Stimulated activated CD4-positive, alpha-beta T cell treated with anti-CD3 and anti-CD28 coated beads, Interleukin-12 subunit alpha, Interleukin-12 subunit beta, amount 100 ng/mL, for 4 hours (primary cell): ENCODE data around the gene NOC2L.

Experiments
- DNase-seq: peaks from one replicate; pipeline ENCODE4 v3.0.0-alpha.2; 2020

NOC2L gene

GRCh38 chr1:941015-941587 is 18.0 kb downstream of the NOC2L start:
- DNase-seq = no peak

GRCh38 chr1:940107-941014 is 18.7 kb downstream of the NOC2L start:
- DNase-seq = no peak

- DNase-seq = no peak
Observed at GRCh38 chr1:939511-940106, 19.4 kb downstream of the NOC2L start.

- DNase-seq = no peak
Observed at GRCh38 chr1:938711-939489, 20.2 kb downstream of the NOC2L start.

GRCh38 chr1:938088-938683 is 20.9 kb downstream of the NOC2L start:
- DNase-seq = no peak

GRCh38 chr1:937521-937920 is 21.5 kb downstream of the NOC2L start:
- no peak for DNase-seq

GRCh38 chr1:936348-937264 is 22.4 kb downstream of the NOC2L start:
- DNase-seq = no peak

GRCh38 chr1:935751-936231 is 23.3 kb downstream of the NOC2L start:
- no peak for DNase-seq

GRCh38 chr1:934991-935750 is 23.9 kb downstream of the NOC2L start:
- DNase-seq = no peak

GRCh38 chr1:933603-933940 is 25.5 kb downstream of the NOC2L start:
- DNase-seq = no peak

- DNase-seq = no peak
Observed at GRCh38 chr1:932776-933602, 26.1 kb downstream of the NOC2L start.

- no peak for DNase-seq
Observed at GRCh38 chr1:932173-932510, 26.9 kb downstream of the NOC2L start.

GRCh38 chr1:931380-932172 is 27.5 kb downstream of the NOC2L start:
- DNase-seq = no peak

GRCh38 chr1:930633-931138 is 28.4 kb downstream of the NOC2L start:
- DNase-seq = no peak

GRCh38 chr1:929712-930632 is 29.1 kb downstream of the NOC2L start:
- no peak for DNase-seq

- DNase-seq = no peak
Observed at GRCh38 chr1:928825-929661, 30.0 kb downstream of the NOC2L start.

- DNase-seq = no peak
Observed at GRCh38 chr1:927748-928147, 31.3 kb downstream of the NOC2L start.
